NCI-H2029 (cell line): ENCODE data around the gene FBXO10.
"Not testable (repeated sequence)": the region's sequence is repeated elsewhere in the genome, so short reads cannot be mapped to it uniquely, and the experiment has no call there.

Experiments
- DNase-seq: peaks from one replicate; lab custom pipeline; 2025; lab: John Stamatoyannopoulos, UW

FBXO10 gene

GRCh38 chr9:37477443-37477842, 98.7 kb downstream of the FBXO10 start:
- not testable (repeated sequence) for DNase-seq

GRCh38 chr9:37476930-37477329, 99.2 kb downstream of the FBXO10 start:
- DNase-seq, result no peak

GRCh38 chr9:37474438-37474837, 101.7 kb downstream of the FBXO10 start:
- no peak for DNase-seq

- not testable (repeated sequence) for DNase-seq
Measured at GRCh38 chr9:37473982-37474381, 102.2 kb downstream of the FBXO10 start.

GRCh38 chr9:37471942-37472684, 104.1 kb downstream of the FBXO10 start:
- DNase-seq, result no peak

GRCh38 chr9:37468620-37469019, 107.6 kb downstream of the FBXO10 start:
- no peak for DNase-seq

- DNase-seq, result not testable (repeated sequence)
Measured at GRCh38 chr9:37467530-37467929, 108.7 kb downstream of the FBXO10 start.

GRCh38 chr9:37466037-37466709, 110.0 kb downstream of the FBXO10 start:
- peak; percentile 44 for DNase-seq

- DNase-seq, result peak; percentile 100
Measured at GRCh38 chr9:37465249-37466036, 110.7 kb downstream of the FBXO10 start, which contains the start of gene ZBTB5. Gene ZBTB5 (minus strand): TSS chr9:37465450. CDS start chr9:37442551, 22,899 bp downstream.

- peak; percentile 93 for DNase-seq
Measured at GRCh38 chr9:37464426-37465248, 111.5 kb downstream of the FBXO10 start.

GRCh38 chr9:37464006-37464405, 112.2 kb downstream of the FBXO10 start:
- DNase-seq, result no peak
